Suppressor macrophage treated with lipopolysaccharide for 1 hour (primary cell): ENCODE results near the gene KRTAP6-2.

ENCODE experiments used
- DNase-seq, 3 donors: peaks; one replicate each; pipeline ENCODE4 v3.0.0-alpha.2; 2020 to 2022

KRTAP6-2 gene

GRCh38 chr21:30598802-30599201 is at the start of gene KRTAP6-2:
TSS of gene KRTAP6-2 (minus strand) at chr21:30598902. CDS start at chr21:30598874, 28 bp downstream.
- no peak for DNase-seq

- DNase-seq, result no peak
These were observed 48.3 kb upstream of the KRTAP6-2 start for GRCh38 chr21:30646904-30647414.

GRCh38 chr21:30642564-30642963 is 43.9 kb upstream of the KRTAP6-2 start, which contains the start of gene KRTAP20-3:
TSS of gene KRTAP20-3 (plus strand) at chr21:30642864.
- no peak for DNase-seq

GRCh38 chr21:30638686-30639085 is 40.0 kb upstream of the KRTAP6-2 start:
- DNase-seq, result no peak

GRCh38 chr21:30634906-30635305 is 36.2 kb upstream of the KRTAP6-2 start, which contains the start of gene KRTAP20-2:
TSS of gene KRTAP20-2 (plus strand) at chr21:30635206. CDS start at chr21:30635264, 58 bp downstream.
- no peak for DNase-seq

- no peak for DNase-seq
These were observed 30.5 kb upstream of the KRTAP6-2 start for GRCh38 chr21:30629200-30629599.

GRCh38 chr21:30628109-30628508 is 29.4 kb upstream of the KRTAP6-2 start:
- no peak for DNase-seq

- no peak for DNase-seq
These were observed 26.9 kb upstream of the KRTAP6-2 start for GRCh38 chr21:30625449-30626165.

GRCh38 chr21:30623362-30623761 is 24.7 kb upstream of the KRTAP6-2 start:
- DNase-seq, result no peak

- no peak for DNase-seq
These were observed 21.8 kb upstream of the KRTAP6-2 start, which contains the start of gene KRTAP20-4 for GRCh38 chr21:30620522-30620921. TSS of gene KRTAP20-4 (plus strand) at chr21:30620627.

GRCh38 chr21:30620080-30620479 is 21.4 kb upstream of the KRTAP6-2 start:
- no peak for DNase-seq

GRCh38 chr21:30616125-30616524 is 17.4 kb upstream of the KRTAP6-2 start, which contains the start of gene KRTAP20-1:
TSS of gene KRTAP20-1 (plus strand) at chr21:30616425. CDS start at chr21:30616455, 30 bp downstream.
- no peak for DNase-seq

GRCh38 chr21:30615199-30615598 is 16.5 kb upstream of the KRTAP6-2 start:
- DNase-seq, result no peak

- DNase-seq, result no peak
These were observed 15.1 kb upstream of the KRTAP6-2 start, which contains the start of gene KRTAP6-1 for GRCh38 chr21:30613836-30614235. TSS of gene KRTAP6-1 (minus strand) at chr21:30613930. CDS start at chr21:30613904, 26 bp downstream.

- no peak for DNase-seq
These were observed 13.4 kb upstream of the KRTAP6-2 start for GRCh38 chr21:30612132-30612531.

GRCh38 chr21:30605968-30606367 is 7.3 kb upstream of the KRTAP6-2 start:
- no peak for DNase-seq

GRCh38 chr21:30600787-30601186 is 2.1 kb upstream of the KRTAP6-2 start, which contains the start of gene KRTAP22-1:
TSS of gene KRTAP22-1 (plus strand) at chr21:30601087.
- DNase-seq, result no peak

GRCh38 chr21:30592140-30592539 is 6.6 kb downstream of the KRTAP6-2 start, which contains the start of gene KRTAP6-3:
TSS of gene KRTAP6-3 (plus strand) at chr21:30592440. CDS start at chr21:30592446, 6 bp downstream.
- no peak for DNase-seq

- no peak for DNase-seq
These were observed 8.4 kb downstream of the KRTAP6-2 start, which contains the start of gene KRTAP22-2 for GRCh38 chr21:30590297-30590696. TSS of gene KRTAP22-2 (minus strand) at chr21:30590397.

- DNase-seq, result no peak
These were observed 15.8 kb downstream of the KRTAP6-2 start for GRCh38 chr21:30582870-30583269.

GRCh38 chr21:30580132-30580531 is 18.6 kb downstream of the KRTAP6-2 start:
- no peak for DNase-seq

GRCh38 chr21:30579346-30579745 is 19.4 kb downstream of the KRTAP6-2 start:
- no peak for DNase-seq

GRCh38 chr21:30577766-30578165 is 20.9 kb downstream of the KRTAP6-2 start:
- DNase-seq, result no peak

GRCh38 chr21:30567617-30568016 is 31.1 kb downstream of the KRTAP6-2 start:
- DNase-seq, result no peak
